ENCODE measurements around the gene IDUA.

The IDUA gene

DNA sequence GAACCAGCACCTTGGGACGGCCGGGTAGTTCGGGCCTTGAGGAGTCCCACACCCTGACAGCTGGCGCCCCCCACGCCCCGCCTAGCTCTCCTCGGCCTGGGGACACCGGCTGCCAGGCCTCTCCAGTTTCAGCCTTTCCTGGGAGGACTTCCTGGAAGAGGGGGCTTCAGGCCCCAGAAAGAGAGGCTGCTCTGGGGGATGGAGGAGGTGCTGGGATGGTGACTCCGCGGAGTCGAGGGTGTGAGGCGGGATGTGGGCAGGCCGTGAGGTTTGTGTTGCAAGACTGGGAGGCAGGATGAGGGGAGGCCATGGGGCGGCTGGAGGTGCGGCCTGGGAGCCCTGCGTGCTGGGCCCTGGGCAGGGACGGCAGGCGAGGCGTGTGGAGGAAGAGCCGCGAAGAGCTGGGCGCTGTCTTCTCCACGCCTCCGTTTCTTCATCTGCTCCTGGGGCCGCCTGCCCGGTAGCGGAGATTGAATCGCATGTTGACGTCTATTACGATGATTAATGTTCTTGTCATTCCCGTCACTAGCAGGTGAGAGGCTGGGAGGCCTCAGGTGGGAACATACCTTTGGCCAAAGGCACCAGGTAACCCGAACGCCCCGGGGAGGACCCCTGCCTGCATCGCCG is 23.7 kb downstream of the IDUA start:
- POLR2A ChIA-PET, result interaction anchor here (0.6 kb wide), 1 partner anchor 699 kb away, joined by 3 read pairs; no protein-coding TSS in a partner anchor
- no peak for DNase-seq (ENCODE audit: extremely low spot score)
- CTCF ChIA-PET, result interaction anchor here (0.9 to 1.6 kb wide), 5 partner anchors 10 to 339 kb away, joined by 3 to 4 read pairs (median 3); no protein-coding TSS in a partner anchor
- TF ChIP-seq, protein P1, sequence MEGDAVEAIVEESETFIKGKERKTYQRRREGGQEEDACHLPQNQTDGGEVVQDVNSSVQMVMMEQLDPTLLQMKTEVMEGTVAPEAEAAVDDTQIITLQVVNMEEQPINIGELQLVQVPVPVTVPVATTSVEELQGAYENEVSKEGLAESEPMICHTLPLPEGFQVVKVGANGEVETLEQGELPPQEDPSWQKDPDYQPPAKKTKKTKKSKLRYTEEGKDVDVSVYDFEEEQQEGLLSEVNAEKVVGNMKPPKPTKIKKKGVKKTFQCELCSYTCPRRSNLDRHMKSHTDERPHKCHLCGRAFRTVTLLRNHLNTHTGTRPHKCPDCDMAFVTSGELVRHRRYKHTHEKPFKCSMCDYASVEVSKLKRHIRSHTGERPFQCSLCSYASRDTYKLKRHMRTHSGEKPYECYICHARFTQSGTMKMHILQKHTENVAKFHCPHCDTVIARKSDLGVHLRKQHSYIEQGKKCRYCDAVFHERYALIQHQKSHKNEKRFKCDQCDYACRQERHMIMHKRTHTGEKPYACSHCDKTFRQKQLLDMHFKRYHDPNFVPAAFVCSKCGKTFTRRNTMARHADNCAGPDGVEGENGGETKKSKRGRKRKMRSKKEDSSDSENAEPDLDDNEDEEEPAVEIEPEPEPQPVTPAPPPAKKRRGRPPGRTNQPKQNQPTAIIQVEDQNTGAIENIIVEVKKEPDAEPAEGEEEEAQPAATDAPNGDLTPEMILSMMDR (IDR thresholded peaks at IDR 0.05; ENCODE audit: control extremely low read depth, extremely low read depth, low read depth, missing control alignments), result no peak

GRCh38 chr4:1011022-1011665 is 24.3 kb downstream of the IDUA start, which contains the start of gene FGFRL1:
TSS of gene FGFRL1 (plus strand) at chr4:1011626. CDS start at chr4:1012486, 860 bp downstream.
- TF ChIP-seq, protein P1 (IDR thresholded peaks at IDR 0.05; ENCODE audit: control extremely low read depth, extremely low read depth, low read depth, missing control alignments), result no peak
- ChIA-PET CTCF (interaction anchor here (0.9 to 1.6 kb wide), 4 partner anchors 9 to 269 kb away, joined by 3 to 4 read pairs (median 3); no protein-coding TSS in a partner anchor), POLR2A (interaction anchor here (0.6 kb wide), 1 partner anchor 698 kb away, joined by 3 read pairs; no protein-coding TSS in a partner anchor)
- peak; percentile 93 for DNase-seq (ENCODE audit: extremely low spot score)

GRCh38 chr4:1011666-1012033 is 24.8 kb downstream of the IDUA start:
- no peak for DNase-seq (ENCODE audit: extremely low spot score)
- TF ChIP-seq, protein P1 (IDR thresholded peaks at IDR 0.05; ENCODE audit: control extremely low read depth, extremely low read depth, low read depth, missing control alignments), result no peak
- POLR2A ChIA-PET, result no interaction called here
- CTCF ChIA-PET, result no interaction called here

DNA sequence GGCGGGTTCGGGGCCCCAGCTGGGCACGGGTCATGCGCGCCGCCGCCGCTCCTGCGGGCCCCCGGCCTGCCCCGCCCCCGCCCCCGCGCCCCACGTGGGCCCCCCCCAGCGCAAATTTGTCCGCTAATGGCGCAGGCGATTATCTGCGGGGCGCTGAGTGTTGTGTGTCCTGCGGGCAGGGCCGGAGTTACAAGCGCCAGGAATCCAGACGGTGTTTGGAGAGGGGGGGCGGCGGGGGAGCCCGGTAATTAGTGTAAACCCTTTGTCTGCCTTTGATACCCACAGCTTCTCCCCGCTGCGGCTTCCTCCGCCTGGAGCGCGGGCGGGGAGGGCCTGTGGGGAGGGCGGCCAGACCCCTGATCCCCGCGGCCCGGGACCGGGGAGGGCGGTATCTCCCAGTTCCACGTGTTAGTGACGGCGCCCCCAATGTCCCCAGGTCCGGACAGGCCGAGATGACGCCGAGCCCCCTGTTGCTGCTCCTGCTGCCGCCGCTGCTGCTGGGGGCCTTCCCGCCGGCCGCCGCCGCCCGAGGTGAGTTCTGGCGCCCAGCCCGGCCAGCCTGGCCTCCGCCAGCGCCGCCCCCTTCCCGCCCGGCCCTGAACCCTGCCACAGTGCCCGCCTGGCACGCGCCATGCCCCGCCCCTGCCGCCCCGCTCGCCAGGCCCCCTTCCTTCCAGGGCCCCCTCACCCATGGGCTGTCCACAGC is 25.3 kb downstream of the IDUA start:
- TF ChIP-seq, protein P1 (IDR thresholded peaks at IDR 0.05; ENCODE audit: control extremely low read depth, extremely low read depth, low read depth, missing control alignments), result no peak
- DNase-seq (ENCODE audit: extremely low spot score), result no peak
- CTCF ChIA-PET, result no interaction called here
- POLR2A ChIA-PET, result no interaction called here

DNA sequence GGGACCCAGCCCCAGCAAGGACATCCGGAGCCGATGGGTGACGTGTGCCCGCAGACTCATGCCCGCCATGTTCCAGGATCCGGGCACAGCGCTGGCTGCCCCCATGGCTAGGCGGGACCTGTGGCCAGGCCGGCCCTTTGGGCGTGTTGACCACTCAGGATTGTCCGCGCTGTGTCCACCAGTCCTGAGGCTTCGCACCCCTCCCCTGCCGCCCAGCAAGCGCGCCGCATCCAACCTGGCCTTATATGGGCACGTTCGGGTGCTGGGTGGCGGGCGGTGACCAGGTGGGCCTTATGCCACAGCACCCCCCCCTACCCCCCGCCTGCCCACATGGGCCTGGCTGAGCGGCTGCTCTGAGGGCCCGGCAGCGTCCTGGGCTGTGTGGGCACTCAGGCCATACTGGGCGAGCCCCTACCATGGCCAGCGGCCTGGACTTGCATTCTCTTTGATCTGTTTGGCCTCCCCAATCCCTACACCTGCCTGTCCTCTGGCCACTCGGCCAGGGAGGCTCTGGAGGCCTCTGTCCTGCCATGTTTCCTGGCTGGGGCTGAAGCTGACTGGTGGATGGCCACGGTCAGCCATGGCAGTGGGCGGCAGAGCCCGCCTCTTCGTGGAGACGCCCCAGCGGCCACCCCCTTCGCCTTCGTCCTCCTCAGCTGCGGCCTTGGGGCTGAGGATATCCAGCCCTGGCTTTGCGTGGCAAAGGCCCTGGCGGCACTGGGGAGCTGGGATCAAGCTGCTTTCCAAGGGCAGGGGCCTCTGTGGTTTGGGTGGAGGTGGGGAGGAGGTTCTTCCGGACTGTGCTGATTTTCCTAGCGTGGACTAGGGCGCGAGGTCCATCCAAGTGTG is 26.6 kb downstream of the IDUA start:
- no peak for DNase-seq (ENCODE audit: extremely low spot score)
- CTCF ChIA-PET, result no interaction called here
- POLR2A ChIA-PET, result no interaction called here
- TF ChIP-seq, protein P1 (IDR thresholded peaks at IDR 0.05; ENCODE audit: control extremely low read depth, extremely low read depth, low read depth, missing control alignments), result no peak
